GM06990 (cell line): ENCODE measurements around the gene MTHFSD.

ENCODE experiments used
- DNase-seq: peaks from one replicate; pipeline ENCODE4 v3.0.0-alpha.2; 2011; ENCODE audit not compliant: insufficient read length; ENCODE audit errors: extremely low read depth
- H3K27me3 ChIP-seq: replicated peaks from 2 replicates; pipeline ENCODE4 v1.6.0; 2011; ENCODE audit warnings: low read length; ENCODE audit not compliant: control insufficient read depth, insufficient read depth
- H3K36me3 ChIP-seq: 2 replicates; pipeline ENCODE4 v1.5.1; 2011; ENCODE audit warnings: low read length; ENCODE audit not compliant: control insufficient read depth, insufficient read depth
- H3K4me3 ChIP-seq: replicated peaks from 2 replicates; pipeline ENCODE4 v1.5.1; 2011; ENCODE audit warnings: low read depth, mild to moderate bottlenecking, control low read depth, low read length
- CTCF ChIP-seq: IDR thresholded peaks from 2 replicates; pipeline ENCODE4 v1.5.1; 2011; ENCODE audit warnings: low read length, control low read depth, mild to moderate bottlenecking, inconsistent platforms; ENCODE audit not compliant: insufficient read depth, poor library complexity, severe bottlenecking

Gene MTHFSD

GRCh38 chr16:86597880-86598606, 43.0 kb upstream of the MTHFSD start:
- peaks cover 2% of the 10 kb centered on the region; the same call in 1 of the 2 replicates for H3K27me3 ChIP-seq
- DNase-seq, result no peak
- no peak overlapping the region for H3K4me3 ChIP-seq
- H3K36me3 ChIP-seq, result no peaks in the 10 kb centered on the region
- no peak for TF ChIP-seq CTCF

GRCh38 chr16:86597126-86597879, 42.3 kb upstream of the MTHFSD start:
- no peak for DNase-seq
- H3K27me3 ChIP-seq, result peaks cover 2% of the 10 kb centered on the region; the same call in 1 of the 2 replicates
- no peak for TF ChIP-seq CTCF
- no peaks in the 10 kb centered on the region for H3K36me3 ChIP-seq
- no peak overlapping the region for H3K4me3 ChIP-seq

- no peak for TF ChIP-seq CTCF
- H3K4me3 ChIP-seq, result no peak overlapping the region
- peaks cover 2% of the 10 kb centered on the region; the same call in 1 of the 2 replicates for H3K27me3 ChIP-seq
- no peaks in the 10 kb centered on the region for H3K36me3 ChIP-seq
- DNase-seq, result no peak
Measured at GRCh38 chr16:86595983-86596605, 41.1 kb upstream of the MTHFSD start.

- Histone ChIP-seq H3K4me3 (no peak overlapping the region), H3K36me3 (no peaks in the 10 kb centered on the region), H3K27me3 (peaks cover 3% of the 10 kb centered on the region; the same call in 1 of the 2 replicates)
- TF ChIP-seq CTCF, result no peak
- no peak for DNase-seq
Measured at GRCh38 chr16:86594721-86595120, 39.7 kb upstream of the MTHFSD start.

- no peak for DNase-seq
- Histone ChIP-seq H3K36me3 (no peaks in the 10 kb centered on the region), H3K27me3 (peaks cover 3% of the 10 kb centered on the region; the same call in 1 of the 2 replicates), H3K4me3 (no peak overlapping the region)
- TF ChIP-seq CTCF, result no peak
Measured at GRCh38 chr16:86593913-86594620, 39.0 kb upstream of the MTHFSD start.
